NCI-H187 (cell line): ENCODE measurements around the gene ITIH4.

Experiments
- DNase-seq, 2 experiments: peaks; one replicate each; lab custom pipeline; 2025; lab: John Stamatoyannopoulos, UW

Gene ITIH4

DNA sequence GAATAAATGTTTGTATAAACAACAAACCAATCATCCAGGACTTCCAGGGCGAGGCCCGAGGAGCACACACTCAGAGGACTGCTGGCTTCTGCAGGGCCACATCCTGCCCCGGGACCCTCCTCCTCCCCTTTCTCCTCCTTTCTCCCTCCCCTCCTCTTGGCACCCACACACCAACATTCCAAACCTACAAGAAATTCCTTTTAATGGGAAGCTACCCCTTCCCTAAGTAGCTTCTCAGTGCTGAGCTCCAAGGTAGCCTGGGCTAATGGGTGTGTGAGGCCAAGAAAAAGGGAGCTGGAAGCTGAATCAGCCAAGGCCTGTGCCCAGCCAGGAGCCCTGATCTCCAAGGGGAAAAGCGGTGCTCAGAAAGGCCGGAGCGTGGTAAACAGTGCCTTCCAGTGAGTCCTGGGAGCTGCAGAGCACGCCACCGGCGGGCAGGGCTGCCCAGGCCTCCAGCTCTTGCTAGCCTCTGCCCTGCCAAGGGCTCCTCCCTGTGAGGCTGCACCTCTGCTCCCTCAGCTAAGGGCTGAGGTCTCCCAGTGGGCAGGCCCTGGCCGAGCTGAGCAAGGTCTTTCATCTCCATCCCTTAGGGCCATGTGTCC, 32.0 kb downstream of the ITIH4 start:
- DNase-seq = no peak

DNA sequence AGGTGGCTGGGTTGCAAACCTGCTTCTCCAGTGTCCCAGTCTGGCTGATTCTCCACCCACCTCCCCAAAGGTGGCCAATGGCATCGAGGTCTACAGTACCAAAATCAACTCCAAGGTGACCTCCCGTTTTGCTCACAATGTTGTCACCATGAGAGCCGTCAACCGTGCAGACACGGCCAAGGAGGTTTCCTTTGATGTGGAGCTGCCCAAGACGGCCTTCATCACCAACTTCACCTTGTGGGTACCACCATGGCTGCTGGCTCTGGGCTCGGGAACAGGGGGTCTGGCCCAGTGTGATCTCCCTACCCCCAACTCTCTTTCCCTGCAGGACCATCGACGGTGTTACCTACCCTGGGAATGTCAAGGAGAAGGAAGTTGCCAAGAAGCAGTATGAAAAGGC, 34.1 kb downstream of the ITIH4 start:
- DNase-seq = no peak

DNA sequence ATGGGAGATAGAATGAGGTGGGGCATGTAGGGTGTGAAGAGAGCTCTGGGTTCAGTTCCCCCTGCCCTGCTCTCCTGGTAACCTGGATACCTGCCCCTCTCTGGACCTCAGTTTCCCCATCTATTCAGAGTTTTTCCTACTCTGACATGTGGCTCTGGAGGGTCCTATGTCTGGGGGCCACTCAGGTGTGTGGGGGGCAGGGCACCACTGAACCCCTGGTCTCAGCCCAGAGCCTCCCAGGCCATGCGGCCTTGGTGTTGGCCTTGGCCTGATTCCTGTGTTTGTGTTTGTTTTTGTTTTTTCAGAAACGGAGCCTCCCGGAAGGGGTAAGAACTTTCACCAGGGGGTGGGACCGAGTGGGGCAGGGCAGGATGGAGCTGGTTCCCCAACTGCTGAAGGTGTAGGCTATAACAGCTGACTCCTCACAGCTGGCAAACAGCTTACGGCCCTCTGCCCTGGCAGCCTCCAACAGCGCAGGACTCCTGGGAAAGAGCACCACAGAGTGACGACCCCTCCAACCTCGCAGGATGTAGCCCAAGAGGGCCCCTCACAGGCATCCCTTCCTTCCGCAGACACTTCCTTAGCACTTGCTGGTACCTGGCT, 35.1 kb downstream of the ITIH4 start:
- DNase-seq = no peak

DNA sequence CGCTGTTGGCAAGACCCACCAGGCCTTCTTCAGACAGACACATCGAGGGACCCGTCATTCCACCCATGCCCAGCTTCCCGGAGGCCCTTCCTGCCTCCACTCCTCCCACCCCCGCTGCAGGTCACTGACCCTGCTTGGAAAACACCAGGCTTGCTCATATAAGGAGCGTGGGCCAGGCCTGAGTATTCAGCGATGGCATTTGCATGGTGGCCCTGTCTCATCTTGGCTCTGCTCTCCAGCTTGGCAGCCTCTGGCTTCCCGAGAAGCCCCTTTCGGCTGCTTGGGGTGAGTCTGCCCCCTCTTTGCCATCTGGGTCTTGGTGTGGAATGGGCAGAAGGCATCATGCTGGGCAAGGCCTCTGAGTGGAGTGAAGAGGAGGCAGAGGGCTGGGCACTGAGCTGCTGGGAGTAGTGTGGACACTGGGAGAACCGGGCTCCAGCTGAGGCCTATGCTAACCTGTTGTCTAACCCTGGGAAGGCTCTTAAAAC, 35.8 kb downstream of the ITIH4 start, which contains the start of gene ITIH3:
ITIH3 (plus strand) TSS at position 185 of the 488 bp plus-strand sequence; CDS start at position 193, 8 bp downstream.
- DNase-seq = no peak

DNA sequence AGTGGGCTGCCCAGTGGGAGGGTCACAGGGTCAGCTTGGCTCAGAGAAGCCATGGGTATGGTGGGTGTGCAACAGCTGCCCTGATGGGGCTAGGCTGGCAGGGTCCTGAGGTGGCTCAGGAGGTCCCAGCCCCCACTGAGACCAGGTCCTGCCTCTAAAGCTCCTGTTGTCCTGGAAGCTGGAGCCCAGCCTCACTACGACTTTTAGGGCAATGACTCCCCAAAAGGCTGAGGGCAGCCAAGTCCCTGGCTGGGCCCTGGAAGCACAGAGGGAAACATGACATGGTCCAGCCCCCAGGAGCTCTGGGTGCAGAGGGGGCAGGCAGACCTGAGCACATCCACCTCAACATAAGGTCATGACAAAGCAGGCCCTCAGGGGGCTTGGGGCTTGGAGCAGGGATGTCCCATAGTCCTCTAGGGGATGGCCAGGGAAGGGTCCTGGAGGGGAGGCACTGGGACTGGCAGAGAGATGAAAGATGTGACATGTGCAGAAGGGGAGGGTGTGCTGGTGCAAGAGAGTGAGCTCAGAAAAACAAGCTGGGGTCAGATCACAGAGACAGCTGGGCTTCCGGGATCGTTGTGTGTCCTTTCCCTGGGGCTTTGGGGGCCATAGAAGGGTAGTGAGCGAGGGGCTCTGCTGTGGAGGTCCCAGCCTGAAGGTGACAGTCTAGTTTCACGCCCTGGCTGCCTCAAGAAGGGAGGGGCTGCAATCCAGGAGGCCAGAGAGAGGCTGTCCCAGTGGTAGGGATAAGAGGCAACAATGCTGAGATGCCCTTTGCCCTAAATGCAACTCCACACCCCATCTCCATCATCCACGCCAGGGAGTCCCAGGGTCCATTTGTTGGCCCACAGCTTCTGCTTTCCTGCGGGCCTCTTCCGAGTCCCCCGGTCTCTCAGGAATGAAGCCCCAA, 36.5 kb downstream of the ITIH4 start:
- no peak for DNase-seq

DNA sequence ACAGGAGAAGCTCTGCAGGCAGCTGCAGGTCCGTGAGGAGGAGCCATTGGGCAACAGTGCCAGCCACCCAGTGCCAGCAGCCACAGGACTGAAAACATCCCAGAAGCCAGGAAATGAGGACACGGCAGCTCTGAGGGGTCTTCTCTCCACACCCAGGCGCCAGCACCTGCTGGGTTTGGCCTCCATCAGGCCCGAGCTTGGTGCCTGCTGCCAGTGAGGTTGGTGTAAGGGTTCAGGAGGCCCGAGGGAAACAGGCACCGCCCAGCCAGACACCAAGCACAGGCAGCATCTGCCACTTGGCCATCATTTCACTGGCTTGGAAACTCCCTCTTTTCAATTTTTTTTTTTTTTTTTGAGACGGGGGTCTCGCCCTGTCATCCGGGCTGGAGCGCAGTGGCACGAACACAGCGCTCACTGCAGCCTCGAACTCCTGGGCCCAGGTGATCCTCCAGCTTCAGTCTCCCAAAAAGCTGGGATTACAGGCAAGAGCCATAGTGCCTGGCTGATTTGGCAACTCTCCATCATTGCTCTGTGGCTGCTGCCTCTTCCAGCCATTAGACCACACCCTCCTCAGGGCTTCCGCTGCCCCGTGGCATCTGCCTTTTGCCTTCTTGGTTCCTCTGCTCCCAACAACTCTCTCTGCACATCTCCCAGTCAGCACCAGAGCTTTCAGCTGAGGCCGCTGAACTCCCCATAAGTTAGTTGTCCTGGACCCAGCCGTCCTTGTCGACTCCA, 37.3 kb downstream of the ITIH4 start:
- DNase-seq = no peak

DNA sequence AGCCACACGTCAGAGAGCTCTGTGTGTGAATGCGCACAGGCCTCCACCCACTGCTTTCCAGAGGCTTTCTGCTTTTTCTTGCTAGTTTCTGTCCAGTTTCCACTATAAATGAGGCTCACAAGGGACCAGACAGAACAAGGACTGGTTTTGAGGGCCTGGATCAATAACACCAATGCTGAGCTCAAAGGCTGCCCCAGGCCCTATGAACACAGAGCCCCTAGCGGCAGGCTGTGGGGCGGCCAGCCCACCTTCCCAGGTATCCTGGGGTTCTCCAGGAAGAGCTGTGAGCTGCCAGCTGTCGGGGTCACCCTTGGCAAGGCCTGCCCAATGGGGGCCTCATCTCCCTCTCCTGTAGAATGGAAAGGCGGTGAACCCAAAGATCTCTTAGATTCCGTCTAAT, 38.1 kb downstream of the ITIH4 start:
- no peak for DNase-seq

DNA sequence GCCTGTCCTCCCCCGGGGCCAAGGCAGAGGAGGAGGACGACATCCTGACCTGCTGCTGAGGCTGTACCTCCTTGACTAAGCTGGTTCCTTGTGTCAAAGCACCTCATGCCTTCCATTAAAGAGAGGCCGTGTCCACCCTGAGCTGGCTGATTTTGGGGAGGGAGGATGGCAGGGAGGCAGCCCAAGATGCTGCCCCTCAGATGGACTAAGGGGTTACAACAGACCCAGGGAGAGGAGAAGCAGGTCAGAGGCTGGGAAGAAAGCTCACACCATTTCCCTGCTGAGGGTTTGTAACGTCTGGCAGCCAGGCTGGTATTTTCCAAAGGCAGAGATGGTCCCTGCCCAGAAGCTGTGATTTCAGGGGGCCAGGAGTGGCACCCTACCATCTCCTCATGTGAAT, 38.5 kb downstream of the ITIH4 start:
- DNase-seq = no peak

DNA sequence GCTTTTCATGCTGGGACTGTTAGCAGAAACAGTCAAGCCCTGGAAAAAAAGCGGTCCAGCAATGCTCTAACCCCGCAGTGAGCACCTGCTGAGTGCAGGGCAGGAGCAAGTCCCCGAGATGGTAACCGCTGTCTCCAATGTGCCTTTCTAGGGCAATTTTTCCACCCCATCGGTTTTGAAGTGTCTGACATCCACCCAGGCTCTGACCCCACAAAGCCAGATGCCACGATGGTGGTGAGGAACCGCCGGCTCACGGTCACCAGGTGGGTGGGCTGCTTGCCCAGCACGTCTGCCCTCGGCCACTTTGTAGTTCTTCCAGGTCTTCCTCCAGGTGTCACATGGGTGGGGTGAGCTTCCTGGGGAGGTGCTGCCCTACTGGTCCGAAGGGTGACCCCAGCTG, 39.1 kb downstream of the ITIH4 start:
- no peak for DNase-seq

DNA sequence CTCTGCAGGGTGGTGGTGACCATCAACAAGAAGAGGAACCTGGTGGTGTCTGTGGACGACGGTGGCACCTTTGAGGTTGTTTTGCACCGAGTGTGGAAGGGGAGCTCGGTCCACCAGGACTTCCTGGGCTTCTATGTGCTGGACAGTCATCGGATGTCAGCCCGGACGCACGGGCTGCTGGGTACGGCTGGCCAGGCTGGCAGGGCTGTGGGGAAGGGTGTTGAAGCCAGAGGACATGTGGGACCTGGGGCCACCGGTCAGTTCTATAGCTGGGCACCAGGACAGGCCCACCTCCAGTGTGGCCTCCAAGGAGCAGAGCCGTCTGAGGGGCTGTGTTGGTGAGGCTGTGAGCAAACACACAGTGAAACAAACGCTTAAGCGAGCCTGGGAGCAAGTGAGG, 39.7 kb downstream of the ITIH4 start:
- DNase-seq = no peak

DNA sequence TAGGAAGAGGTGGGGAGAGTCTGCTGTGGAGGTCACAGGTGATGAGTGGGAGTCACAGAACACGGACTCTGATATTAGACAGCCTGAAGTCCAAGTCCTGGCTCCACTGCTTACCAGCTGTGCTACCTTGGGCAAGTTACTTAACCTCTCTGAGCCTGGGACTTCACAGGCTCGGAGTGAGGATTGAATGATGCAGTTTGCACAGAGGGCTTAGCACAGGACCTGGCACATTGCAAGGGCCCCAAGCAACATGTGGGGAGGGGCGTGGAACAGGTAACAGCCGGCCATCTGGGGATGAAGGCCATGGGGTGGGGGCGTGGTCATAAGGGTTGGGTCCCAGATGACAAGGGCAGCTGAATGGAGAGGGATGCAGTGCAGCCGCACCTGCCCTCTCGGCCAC, 40.1 kb downstream of the ITIH4 start:
- DNase-seq = no peak

DNA sequence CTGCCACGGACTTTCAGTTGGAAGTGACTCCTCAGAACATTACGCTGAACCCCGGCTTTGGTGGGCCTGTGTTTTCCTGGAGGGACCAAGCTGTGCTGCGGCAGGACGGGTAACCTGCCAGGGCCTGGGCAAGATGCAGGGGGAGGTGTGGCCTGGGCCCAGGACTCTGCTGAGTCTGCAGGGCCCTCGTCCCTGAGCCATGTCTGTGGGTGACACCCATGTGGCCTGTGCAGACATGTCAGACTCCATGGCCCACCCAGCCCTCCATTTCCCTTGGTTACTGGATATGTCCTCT, 40.8 kb downstream of the ITIH4 start:
- no peak for DNase-seq

DNA sequence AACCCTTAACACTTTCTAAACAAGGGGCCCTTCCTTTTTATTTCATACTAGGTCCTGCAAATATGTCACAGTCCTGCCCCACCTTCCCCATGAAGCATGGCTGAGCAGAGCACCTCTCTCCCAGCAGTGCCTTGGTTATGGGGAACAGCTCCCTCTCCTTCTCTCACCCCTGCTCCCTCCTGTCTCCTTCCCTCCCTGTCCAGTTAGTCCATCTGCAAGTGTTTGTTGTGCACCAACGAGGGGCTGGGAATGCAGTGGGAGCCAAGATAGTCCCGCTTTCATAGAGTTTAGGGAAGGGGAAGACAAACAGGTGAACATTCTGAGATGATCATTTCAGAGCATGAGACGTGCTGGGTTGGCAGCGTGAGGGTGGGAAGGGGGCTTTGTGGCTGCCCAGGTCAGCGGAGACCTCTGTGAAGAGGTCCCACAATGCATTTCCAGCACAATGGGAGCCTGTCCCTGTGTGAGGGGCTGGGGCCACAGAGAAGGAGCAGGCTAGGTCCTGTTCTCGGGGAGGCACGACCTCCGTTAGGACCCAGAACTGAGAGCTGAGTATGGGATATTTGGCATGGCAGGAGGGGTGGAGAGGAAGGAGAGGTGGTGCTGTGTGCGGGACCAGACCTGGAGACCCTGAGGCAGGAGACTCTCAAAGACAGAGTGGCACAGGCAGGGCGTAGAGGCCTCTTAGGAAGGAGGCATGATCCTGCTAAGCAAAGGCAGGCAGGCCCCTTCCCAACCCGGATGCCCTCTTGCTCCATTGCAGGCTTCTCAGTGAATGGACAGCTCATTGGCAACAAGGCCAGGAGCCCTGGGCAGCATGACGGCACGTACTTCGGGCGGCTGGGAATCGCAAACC, 41.4 kb downstream of the ITIH4 start:
- no peak for DNase-seq

DNA sequence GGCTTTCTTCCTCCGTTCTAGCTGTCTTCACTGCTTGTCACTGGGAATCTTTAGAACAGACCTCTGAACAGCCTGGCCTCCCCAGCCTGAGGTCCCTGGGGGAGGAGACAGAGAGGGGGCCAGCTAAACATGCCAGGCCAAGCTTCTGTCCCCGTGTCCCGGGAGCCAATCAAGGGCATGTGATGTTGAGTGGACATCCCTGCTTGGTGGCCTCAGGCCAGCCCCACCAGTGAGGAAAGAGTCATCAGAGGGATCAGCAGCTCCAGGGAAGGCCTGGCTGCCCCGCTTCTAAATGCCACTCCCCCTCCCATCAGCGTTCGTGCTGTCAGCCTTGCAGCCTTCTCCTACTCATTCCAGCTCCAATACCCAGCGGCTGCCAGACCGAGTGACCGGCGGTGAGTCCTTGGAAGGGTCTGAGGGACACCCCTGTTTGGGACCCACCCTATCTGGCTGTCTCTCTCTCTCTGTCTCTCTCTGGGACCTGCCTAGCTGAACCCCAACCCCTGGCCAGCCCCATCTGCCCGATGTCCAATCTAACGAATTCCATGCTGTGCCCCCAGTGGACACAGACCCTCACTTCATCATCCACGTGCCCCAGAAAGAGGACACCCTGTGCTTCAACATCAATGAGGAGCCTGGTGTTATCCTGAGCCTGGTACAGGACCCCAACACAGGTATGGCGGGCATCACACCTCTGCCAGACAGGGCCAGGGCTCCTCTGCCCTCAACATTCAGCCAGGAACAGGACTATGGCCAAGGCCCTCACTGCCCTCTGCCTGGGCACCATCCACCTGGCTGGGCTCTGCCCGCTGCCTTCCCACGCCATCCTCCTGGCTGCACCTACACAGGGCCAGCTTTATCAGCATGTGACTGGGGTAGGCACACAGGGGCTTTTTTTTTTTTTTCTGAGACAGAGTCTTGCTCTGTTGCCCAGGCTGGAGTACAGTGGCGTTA, 42.5 kb downstream of the ITIH4 start:
- no peak for DNase-seq

DNA sequence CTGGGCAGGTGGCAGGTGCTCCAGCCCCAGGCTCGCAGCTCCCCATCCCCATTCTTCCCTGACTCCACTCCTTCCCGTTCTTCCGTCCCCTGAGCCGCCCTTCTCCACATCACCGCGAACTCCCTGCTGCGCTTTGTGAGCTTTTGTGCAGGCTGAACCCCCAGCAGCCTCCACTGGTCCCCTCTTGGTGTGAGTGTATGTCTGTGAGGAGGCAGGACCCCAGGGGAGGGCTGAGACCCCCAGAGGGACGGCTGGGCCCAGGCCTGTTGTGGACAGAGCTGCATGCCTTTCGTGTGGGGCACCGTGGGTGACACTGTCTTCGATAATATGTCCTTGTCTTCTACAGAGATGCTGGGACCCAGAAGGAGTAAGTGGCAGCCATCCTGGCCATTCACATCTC, 43.2 kb downstream of the ITIH4 start:
- DNase-seq = no peak

DNA sequence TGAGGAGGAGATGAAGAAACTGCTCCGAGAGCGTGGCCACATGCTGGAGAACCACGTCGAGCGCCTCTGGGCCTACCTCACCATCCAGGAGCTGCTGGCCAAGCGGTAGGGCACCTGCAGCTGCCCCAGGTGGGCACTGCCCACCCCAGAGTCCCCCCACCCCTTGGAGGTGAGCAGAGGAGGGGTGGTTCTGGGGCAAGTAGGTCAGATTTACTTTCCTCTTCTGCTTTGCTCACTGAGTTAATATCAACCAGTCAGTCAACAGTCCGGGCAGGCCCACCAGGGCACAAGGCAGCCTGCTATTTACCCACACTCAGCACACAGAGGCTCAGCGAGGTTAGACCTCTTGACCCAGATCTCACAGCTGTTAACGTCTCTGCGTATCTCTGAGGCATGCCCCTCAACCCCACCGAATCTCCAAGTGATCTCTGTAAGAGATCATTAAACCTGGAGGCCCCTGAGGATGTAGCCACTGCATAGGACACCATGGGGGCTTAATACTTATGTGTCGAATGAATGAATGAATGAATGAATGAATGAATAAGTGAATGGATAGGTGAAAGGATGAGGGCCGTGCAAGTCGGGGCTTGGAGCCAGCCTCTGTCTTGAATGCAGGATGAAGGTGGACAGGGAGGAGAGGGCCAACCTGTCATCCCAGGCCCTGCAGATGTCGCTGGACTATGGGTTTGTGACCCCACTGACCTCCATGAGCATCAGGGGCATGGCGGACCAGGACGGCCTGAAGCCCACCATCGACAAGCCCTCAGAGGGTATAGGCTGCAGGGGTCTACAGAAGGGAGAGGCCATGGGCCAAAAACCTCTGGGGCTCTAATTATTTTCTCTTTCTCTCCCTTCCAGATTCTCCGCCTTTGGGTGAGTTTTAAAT, 43.9 kb downstream of the ITIH4 start:
- DNase-seq = no peak

DNA sequence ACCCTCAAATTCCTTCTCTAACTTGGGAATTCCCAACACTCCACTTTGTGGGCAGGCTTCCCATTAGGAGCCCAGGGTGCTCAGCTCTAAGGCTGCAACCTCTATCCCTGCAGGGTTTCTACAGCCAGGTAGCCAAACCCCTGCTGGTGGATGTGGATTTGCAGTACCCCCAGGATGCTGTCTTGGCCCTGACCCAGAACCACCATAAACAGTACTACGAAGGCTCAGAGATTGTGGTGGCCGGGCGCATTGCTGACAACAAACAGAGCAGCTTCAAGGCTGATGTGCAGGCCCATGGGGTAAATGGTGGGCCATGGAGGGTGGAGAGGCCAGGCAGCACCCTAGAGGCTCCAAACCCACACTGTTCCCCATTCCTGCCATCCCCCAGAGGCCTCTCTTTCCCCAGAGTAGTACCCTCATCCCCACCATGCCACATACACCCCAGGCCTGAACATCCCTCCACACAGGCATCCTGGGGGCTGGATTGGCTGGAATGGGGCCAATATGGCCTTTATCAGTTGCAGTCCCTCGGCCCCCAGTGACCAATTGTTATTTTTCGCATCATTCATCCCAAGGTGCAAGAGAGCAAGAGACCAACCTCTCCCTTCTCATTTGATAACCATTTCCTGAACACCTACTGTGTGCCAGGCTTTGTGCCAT, 45.4 kb downstream of the ITIH4 start:
- DNase-seq = no peak

DNA sequence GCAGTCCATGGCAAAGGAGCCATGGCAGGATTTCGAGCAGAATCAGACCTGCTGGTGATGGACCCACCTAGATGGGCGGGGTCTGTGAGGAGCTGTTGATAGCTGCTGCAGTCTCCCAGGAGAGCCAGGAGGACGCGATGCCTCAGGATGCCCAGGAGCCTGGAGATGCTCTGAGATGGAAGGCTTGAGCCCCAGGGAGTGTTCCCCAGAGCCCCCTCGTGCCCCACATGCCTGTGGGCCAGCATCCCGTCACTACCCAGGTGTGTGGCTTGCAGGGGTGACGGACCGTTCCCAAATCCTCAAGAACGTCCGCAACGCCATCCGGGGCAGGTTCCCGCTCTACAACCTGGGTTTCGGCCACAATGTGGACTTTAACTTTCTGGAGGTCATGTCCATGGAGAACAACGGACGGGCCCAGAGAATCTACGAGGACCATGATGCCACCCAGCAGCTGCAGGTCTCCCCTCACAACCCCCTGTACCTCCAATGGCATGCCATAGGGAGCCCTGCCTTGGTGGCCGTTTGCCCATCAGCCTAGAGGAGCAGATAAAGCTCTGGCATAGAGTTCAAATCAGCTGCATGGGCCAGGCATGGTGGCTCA, 46.4 kb downstream of the ITIH4 start:
- no peak for DNase-seq

DNA sequence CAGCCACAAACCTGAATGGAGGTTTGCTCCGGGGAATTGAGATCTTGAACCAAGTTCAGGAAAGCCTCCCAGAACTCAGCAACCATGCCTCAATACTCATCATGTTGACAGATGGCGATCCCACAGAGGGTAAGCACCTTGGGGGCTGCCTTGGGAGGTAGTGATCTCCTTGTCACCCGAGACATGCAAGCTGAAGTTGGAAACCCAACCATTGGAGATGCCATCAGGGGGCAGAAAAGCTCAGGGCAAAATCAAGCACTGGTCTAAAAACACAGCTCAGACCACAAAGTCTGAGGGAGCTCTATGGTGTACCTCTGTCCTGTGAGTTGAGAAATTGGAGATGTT, 47.3 kb downstream of the ITIH4 start:
- DNase-seq = no peak
